GM12892 (cell line): Measurements from ENCODE around the gene RPS15.
A peak's percentile ranks its signal among the peaks of the same experiment; 100 is the strongest.
"Not testable (repeated sequence)": the region's sequence is repeated elsewhere in the genome, so short reads cannot be mapped to it uniquely, and the experiment has no call there.

ENCODE experiments used
- DNase-seq: peaks from one replicate; pipeline ENCODE4 v3.0.0; 2011; ENCODE audit not compliant: insufficient read length
- FAIRE-seq: peaks from 2 replicates; lab custom pipeline; 2011; peaks lifted over from hg19 to GRCh38; lab: Jason Lieb, UNC
- POLR2A ChIP-seq: IDR thresholded peaks from 2 replicates; pipeline ENCODE4 v1.6.1; 2011; ENCODE audit warnings: low read depth, low read length, control low read depth
- POLR2AphosphoS5 ChIP-seq: IDR thresholded peaks from 2 replicates; pipeline ENCODE4 v1.6.1; 2011; ENCODE audit warnings: low read depth, low read length, control low read depth
- TAF1 ChIP-seq: IDR thresholded peaks from 2 replicates; pipeline ENCODE4 v1.6.1; 2011; ENCODE audit warnings: low read depth, mild to moderate bottlenecking, control low read depth, low read length, borderline replicate concordance

The RPS15 gene

GRCh38 chr19:1432507-1432887, 5.7 kb upstream of the RPS15 start:
- no peak for FAIRE-seq
- no peak for TF ChIP-seq POLR2AphosphoS5
- DNase-seq, result no peak

DNA sequence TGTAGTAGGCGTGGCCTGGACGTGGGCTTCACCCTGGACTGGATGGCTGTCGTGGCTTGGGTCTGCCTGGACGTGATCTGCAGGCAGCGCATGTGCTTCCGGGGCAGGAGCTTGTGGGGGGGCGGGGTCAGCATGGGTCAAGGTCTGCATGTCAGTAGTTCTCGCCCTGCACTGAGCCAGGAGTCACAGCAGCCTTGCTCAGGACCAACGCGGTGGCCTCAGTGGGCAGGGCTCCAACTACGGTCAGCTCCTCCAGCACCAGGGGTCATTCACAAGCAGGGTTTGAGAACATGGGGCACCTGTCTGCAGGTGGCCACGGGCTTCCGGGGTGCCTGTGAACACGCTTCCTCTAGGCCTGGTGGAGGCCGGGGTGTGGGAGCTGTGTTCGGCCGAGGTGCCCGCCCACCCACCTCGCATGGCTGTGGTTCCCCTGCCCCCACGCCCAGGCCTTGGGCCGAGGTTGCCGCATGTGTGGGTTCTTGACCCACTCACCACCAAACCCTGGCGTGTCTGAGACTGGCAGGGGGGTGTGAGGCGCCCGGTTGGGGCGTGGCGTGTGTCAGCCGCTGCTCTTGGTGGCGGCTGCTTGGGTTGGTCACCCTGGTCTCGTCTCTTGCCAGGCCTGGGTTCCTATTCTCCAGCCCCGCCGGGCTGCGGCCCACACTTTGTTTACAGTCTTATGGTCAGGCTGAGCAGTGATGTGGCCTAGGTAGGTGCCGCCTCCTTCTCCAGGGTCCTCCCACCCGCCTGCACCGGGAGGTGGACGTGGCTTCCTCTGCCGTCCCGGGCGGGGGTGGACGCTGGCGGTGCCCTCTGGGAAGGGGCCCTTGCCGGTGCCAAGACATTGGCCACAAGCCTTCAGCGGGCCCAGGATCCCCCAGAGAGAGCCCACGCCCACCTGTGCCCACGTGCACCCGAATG, 4.8 kb upstream of the RPS15 start:
- DNase-seq, result no peak
- no peak for TF ChIP-seq TAF1
- TF ChIP-seq POLR2A, result no peak
- no peak; the same call in 1 of the 2 replicates for TF ChIP-seq POLR2AphosphoS5
- no peak for FAIRE-seq

DNA sequence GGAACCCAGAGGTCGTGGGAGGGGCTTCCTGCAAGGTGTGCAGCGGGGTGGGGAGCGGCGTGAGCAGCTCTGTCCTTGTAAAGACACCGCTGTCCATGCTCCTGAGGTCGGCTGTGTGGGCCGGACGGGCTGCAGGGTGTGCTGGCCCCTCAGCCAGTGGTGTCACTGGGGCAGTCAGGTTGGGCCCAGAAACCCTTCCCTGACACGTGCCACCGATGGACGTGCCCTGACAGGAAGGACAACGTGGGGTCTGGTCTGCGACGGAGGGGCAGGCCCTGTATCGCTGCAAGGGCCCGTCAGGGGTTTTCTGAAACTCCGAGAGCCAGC, 4.2 kb upstream of the RPS15 start:
- FAIRE-seq (no peak), DNase-seq (no peak)
- TF ChIP-seq POLR2AphosphoS5, result no peak
- no peak for TF ChIP-seq TAF1
- TF ChIP-seq POLR2A, result no peak

GRCh38 chr19:1434577-1435060, 3.6 kb upstream of the RPS15 start:
- FAIRE-seq (no peak), DNase-seq (no peak)
- no peak for TF ChIP-seq POLR2A
- TF ChIP-seq POLR2AphosphoS5, result no peak
- no peak for TF ChIP-seq TAF1

DNA sequence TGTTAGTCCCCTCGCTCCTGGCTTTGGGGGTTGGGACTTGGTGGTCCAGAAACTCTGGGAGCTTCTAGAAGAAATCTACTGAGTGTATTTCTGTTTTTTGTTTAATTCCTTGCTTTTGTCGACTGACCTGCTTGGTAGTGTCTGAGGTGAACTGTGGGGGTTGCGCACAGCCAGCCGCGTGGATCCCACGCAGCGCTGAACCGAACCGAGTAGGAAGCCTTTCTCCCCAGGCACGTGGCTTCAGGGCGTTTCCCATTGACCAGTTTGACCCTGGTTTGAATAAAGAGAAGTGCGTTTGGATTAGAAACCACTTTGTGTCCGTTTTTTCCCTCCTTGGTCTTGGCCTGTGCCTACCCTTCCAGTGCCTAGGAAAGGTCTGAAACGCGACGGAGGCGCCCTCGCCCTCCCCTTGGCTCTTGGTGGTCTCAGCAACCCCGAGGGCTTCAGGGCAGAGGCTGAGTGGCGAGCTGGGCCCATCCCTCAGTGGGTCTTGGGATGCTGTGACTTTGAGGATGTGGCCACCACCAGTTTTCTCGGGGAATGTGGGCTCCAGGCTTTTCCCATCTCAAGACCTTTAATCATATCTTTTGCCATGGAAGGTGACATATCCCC, 2.7 kb upstream of the RPS15 start:
- no peak for DNase-seq
- TF ChIP-seq POLR2A, result no peak
- TF ChIP-seq POLR2AphosphoS5, result no peak
- no peak for TF ChIP-seq TAF1
- no peak for FAIRE-seq

DNA sequence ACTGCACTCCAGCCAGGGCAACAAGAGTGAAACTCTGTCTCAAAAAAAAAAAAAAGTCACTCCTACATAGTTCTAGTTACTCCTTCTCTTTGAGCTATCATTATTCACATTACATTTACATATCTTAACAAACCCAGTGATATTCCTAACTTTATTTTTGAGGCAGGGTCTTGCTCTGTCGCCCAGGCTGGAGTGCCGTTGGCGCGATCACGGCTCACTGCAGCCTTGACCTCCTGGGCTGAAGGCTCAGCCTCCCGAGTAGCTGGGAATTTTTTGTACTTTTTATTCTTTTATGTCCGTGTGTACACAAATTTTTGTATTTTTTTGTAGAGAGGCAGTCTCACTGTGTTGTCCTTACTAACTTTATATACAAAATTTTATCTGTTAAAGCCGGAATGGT, 587 bp upstream of the RPS15 start:
- no peak for TF ChIP-seq POLR2A
- TF ChIP-seq POLR2AphosphoS5, result no peak
- no peak for TF ChIP-seq TAF1
- FAIRE-seq, result no peak

GRCh38 chr19:1438933-1439354, 748 bp downstream of the RPS15 start:
- no peak for DNase-seq
- FAIRE-seq, result no peak
- TF ChIP-seq TAF1 (no peak), POLR2A (no peak), POLR2AphosphoS5 (no peak; the same call in 1 of the 2 replicates)

More for the DNA sequence above, 587 bp upstream of the RPS15 start:
- DNase-seq, result no peak

GRCh38 chr19:1439525-1440417, 1.6 kb downstream of the RPS15 start:
- TF ChIP-seq POLR2A (0 out of 2 replicates have a peak, but pooled peaks have one; percentile 0), POLR2AphosphoS5 (peak; percentile 25; the same call in 1 of the 2 replicates)
- DNase-seq, FAIRE-seq: not testable (repeated sequence)

GRCh38 chr19:1440418-1440801, 2.2 kb downstream of the RPS15 start:
- FAIRE-seq (no peak), DNase-seq (no peak)
- TF ChIP-seq POLR2A, result peak; percentile 8; the same call in 1 of the 2 replicates
- no peak for TF ChIP-seq TAF1

- DNase-seq (no peak), FAIRE-seq (no peak)
- TF ChIP-seq POLR2A (peak; percentile 7; the same call in 1 of the 2 replicates), POLR2AphosphoS5 (peak; percentile 44; the same call in 1 of the 2 replicates), TAF1 (no peak)
Observed at GRCh38 chr19:1441022-1441426, 2.8 kb downstream of the RPS15 start.

GRCh38 chr19:1441677-1442438, 3.7 kb downstream of the RPS15 start:
- FAIRE-seq, result no peak
- TF ChIP-seq TAF1 (no peak), POLR2A (peak; percentile 12; the same call in 1 of the 2 replicates)

More at GRCh38 chr19:1441677-1442438, 3.7 kb downstream of the RPS15 start:
- DNase-seq, result no peak
